ENCODE data around the gene PCGF1.

PCGF1 gene

DNA sequence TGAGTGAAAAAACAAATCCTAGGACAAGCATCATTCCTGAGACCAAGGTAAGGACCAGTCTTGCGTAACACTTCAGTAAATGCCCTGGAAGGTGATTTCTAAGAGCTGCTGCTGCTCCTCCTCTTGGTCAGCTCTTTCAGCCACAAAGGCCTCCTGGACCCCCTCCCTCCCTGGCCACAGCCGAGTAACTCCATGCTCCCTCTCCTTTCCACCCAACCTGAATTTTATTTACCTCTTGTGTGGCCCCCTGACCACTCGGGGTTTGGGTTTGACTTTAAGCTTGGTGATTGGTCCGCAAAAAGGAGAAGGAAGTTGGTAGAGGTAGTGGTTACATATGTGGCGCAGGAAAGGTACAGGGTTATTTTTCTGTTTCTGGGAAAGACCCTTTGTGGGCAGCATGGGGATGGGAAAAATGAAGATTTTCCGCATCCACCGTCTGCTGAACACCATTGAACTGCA is 31.4 kb upstream of the PCGF1 start:
- Histone ChIP-seq H3K4me3 (ENCODE audit: low read depth in 1 of 5, low read length in 5 of 5) (no peak overlapping the region), H3K27me3 (ENCODE audit: control insufficient read depth in 5 of 5, insufficient read depth in 4 of 5, low read length in 5 of 5) (no peaks in the 10 kb centered on the region), H3K36me3 (ENCODE audit: control insufficient read depth in 5 of 5, insufficient read depth in 5 of 5, low read length in 5 of 5) (peaks cover 0 to 7% (median 0%) of the 10 kb centered on the region in 5 donors), H3K9me3 (ENCODE audit: control insufficient read depth in 5 of 5, low read length in 5 of 5) (no peaks in the 10 kb centered on the region), H3K4me1 (ENCODE audit: control insufficient read depth in 5 of 5, insufficient read depth in 5 of 5, low read length in 5 of 5) (no peaks in the 10 kb centered on the region), H3K27ac (ENCODE audit: low read depth, low read length) (no peak overlapping the region), H3K9ac (ENCODE audit: low read length in 5 of 5) (no peak overlapping the region)

DNA sequence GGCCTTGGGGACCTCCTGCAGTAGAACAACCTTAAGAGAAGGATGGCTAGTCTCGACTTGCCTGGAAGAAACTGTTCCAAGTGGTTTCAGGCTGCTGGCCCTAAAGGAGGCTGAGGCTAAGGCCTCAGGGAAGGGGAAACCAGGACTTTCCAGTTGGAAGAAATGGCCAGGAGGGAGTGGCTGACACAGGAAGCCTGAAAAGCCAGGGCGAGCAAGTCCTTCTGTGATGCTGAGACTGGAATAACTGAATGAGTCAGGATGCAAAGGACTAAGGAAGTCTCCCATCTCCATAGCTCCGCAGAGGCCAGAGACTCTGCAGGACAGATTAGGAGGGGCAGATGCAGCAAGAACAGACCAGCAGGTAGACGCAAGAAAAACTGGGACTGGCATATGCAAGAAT is 29.6 kb upstream of the PCGF1 start:
- Histone ChIP-seq H3K4me3 (ENCODE audit: low read depth in 1 of 5, low read length in 5 of 5) (no peak overlapping the region), H3K9me3 (ENCODE audit: control insufficient read depth in 5 of 5, low read length in 5 of 5) (no peaks in the 10 kb centered on the region), H3K4me1 (ENCODE audit: control insufficient read depth in 5 of 5, insufficient read depth in 5 of 5, low read length in 5 of 5) (peaks cover 0 to 4% (median 0%) of the 10 kb centered on the region in 5 donors), H3K27me3 (ENCODE audit: control insufficient read depth in 5 of 5, insufficient read depth in 4 of 5, low read length in 5 of 5) (no peaks in the 10 kb centered on the region), H3K36me3 (ENCODE audit: control insufficient read depth in 5 of 5, insufficient read depth in 5 of 5, low read length in 5 of 5) (peaks cover 0 to 24% (median 16%) of the 10 kb centered on the region in 5 donors), H3K27ac (ENCODE audit: low read depth, low read length) (no peak overlapping the region), H3K9ac (ENCODE audit: low read length in 5 of 5) (no peak overlapping the region)

DNA sequence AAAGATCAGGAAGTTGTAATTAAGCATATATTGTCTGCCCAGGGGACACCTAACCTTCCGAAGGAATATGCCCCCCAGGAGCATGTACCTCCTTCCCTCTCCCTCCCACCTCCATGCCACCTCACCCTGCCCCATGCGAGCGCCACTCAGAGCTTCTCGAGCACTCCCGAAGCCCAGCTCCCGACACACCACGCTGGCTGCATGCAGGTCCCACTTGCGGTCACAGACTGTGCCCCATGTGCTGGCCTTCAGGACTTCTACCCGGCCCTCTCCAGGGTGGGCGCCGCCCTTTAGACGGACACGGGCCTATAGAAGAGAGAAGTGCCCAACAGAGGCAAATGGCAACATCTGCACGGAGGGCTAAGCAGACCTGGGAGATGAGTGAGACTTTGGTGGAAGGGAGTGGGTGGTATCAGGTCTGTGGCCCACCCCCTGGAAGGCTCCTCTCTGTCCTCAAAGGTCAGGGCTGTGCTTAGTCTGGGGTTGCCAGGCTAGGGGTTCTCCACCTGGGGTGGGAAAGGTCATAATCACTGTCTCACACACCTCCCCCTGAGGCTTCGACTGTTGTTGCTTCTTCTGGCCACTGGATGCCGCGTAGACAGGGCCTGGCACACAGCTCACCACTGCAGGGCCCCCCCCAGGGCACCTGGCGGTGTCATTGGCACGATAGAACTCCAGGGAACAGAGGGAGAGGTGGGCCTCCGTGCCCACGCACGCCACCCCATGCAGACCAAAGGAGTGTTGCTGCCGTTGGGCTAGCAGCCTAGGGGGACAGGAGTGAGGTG is 28.9 kb upstream of the PCGF1 start:
- H3K9ac ChIP-seq (ENCODE audit: low read length in 5 of 5): no peak overlapping the region
- no peaks in the 10 kb centered on the region for H3K27me3 ChIP-seq (ENCODE audit: control insufficient read depth in 5 of 5, insufficient read depth in 4 of 5, low read length in 5 of 5)
- peaks cover 0 to 10% (median 4%) of the 10 kb centered on the region in 5 donors for H3K4me1 ChIP-seq (ENCODE audit: control insufficient read depth in 5 of 5, insufficient read depth in 5 of 5, low read length in 5 of 5)
- no peaks in the 10 kb centered on the region for H3K9me3 ChIP-seq (ENCODE audit: control insufficient read depth in 5 of 5, low read length in 5 of 5)
- H3K27ac ChIP-seq (ENCODE audit: low read depth, low read length): no peak overlapping the region
- peaks cover 0 to 28% (median 16%) of the 10 kb centered on the region in 5 donors for H3K36me3 ChIP-seq (ENCODE audit: control insufficient read depth in 5 of 5, insufficient read depth in 5 of 5, low read length in 5 of 5)
- no peak overlapping the region for H3K4me3 ChIP-seq (ENCODE audit: low read depth in 1 of 5, low read length in 5 of 5)

DNA sequence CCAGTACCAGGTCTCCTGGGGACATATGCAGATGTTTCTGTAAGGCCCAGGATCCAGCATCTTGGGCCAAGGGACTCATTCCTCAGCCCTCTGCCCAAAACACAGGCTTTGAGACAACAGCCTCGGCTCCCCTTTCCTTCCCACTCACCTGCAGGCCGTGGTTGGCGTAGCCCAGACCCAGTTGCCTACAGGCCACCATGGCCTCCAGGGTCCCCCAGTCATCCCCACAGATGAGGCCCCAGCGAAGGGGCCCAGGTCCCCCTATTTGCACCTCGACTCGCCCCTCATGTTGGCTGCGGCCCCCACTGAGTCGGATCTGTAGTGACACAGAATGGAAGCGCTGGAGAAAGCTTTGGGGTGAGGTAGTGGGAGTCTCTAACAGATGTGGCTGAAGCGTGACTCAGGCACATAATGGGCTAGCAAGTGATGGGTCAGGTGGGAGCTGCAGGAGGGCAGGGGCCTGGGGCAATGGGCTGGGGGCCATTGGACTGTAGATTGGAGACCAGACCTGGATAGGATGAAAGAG is 28.0 kb upstream of the PCGF1 start:
- H3K4me1 ChIP-seq (ENCODE audit: control insufficient read depth in 5 of 5, insufficient read depth in 5 of 5, low read length in 5 of 5): peaks cover 0 to 19% (median 13%) of the 10 kb centered on the region in 5 donors
- no peak overlapping the region for H3K4me3 ChIP-seq (ENCODE audit: low read depth in 1 of 5, low read length in 5 of 5)
- H3K9me3 ChIP-seq (ENCODE audit: control insufficient read depth in 5 of 5, low read length in 5 of 5): no peaks in the 10 kb centered on the region
- no peaks in the 10 kb centered on the region for H3K27me3 ChIP-seq (ENCODE audit: control insufficient read depth in 5 of 5, insufficient read depth in 4 of 5, low read length in 5 of 5)
- H3K36me3 ChIP-seq (ENCODE audit: control insufficient read depth in 5 of 5, insufficient read depth in 5 of 5, low read length in 5 of 5): peaks cover 0 to 30% (median 16%) of the 10 kb centered on the region in 5 donors
- H3K27ac ChIP-seq (ENCODE audit: low read depth, low read length): no peak overlapping the region
- no peak overlapping the region for H3K9ac ChIP-seq (ENCODE audit: low read length in 5 of 5)

DNA sequence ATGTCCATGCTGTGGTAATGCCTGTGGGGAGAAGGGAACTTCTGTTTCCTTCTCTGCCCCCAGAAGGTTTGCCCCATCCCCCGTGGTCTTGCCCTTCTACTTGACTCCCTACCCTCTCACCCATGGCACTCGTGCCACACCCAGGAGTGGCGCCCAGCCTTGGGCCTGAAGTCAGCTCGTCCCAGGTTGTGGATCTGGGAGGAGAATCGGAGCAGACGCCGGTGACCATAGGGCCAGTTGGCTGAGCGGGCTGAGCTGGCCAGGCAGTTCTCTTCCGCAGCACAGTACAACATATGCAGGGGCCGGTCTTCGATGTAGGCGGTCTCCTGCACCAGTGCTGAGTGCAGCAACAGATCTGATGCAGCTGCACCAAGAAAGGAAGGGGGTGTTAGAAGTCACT is 26.9 kb upstream of the PCGF1 start:
- Histone ChIP-seq H3K9ac (ENCODE audit: low read length in 5 of 5) (no peak overlapping the region), H3K27me3 (ENCODE audit: control insufficient read depth in 5 of 5, insufficient read depth in 4 of 5, low read length in 5 of 5) (no peaks in the 10 kb centered on the region), H3K36me3 (ENCODE audit: control insufficient read depth in 5 of 5, insufficient read depth in 5 of 5, low read length in 5 of 5) (peaks cover 0 to 30% (median 16%) of the 10 kb centered on the region in 5 donors), H3K4me3 (ENCODE audit: low read depth in 1 of 5, low read length in 5 of 5) (no peak overlapping the region), H3K4me1 (ENCODE audit: control insufficient read depth in 5 of 5, insufficient read depth in 5 of 5, low read length in 5 of 5) (peaks cover 0 to 25% (median 15%) of the 10 kb centered on the region in 5 donors), H3K27ac (ENCODE audit: low read depth, low read length) (no peak overlapping the region), H3K9me3 (ENCODE audit: control insufficient read depth in 5 of 5, low read length in 5 of 5) (no peaks in the 10 kb centered on the region)

DNA sequence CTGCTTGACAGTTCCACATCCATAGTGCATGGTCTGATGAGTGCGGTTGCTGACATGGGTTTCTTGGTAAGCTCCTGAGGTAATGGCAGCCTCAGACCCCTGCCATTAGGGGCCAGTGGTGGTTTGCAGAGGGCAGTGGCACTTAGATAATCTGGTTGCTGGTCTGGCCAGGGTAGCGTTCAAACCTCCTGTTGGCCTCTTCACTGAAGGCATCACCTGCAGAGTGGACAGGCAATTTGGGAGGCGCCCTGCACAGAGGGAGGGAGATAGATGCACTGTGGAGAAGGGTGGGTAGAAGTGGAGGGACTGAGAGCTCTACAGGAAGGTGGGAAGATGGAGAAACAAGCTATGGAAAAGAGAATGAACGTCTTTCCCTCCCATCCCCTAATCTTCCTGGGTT is 26.0 kb upstream of the PCGF1 start:
- Histone ChIP-seq H3K36me3 (ENCODE audit: control insufficient read depth in 5 of 5, insufficient read depth in 5 of 5, low read length in 5 of 5) (peaks cover 0 to 30% (median 16%) of the 10 kb centered on the region in 5 donors), H3K9ac (ENCODE audit: low read length in 5 of 5) (no peak overlapping the region), H3K4me1 (ENCODE audit: control insufficient read depth in 5 of 5, insufficient read depth in 5 of 5, low read length in 5 of 5) (peaks cover 0 to 33% (median 22%) of the 10 kb centered on the region in 5 donors), H3K27me3 (ENCODE audit: control insufficient read depth in 5 of 5, insufficient read depth in 4 of 5, low read length in 5 of 5) (no peaks in the 10 kb centered on the region), H3K27ac (ENCODE audit: low read depth, low read length) (no peak overlapping the region), H3K4me3 (ENCODE audit: low read depth in 1 of 5, low read length in 5 of 5) (no peak overlapping the region), H3K9me3 (ENCODE audit: control insufficient read depth in 5 of 5, low read length in 5 of 5) (no peaks in the 10 kb centered on the region)

DNA sequence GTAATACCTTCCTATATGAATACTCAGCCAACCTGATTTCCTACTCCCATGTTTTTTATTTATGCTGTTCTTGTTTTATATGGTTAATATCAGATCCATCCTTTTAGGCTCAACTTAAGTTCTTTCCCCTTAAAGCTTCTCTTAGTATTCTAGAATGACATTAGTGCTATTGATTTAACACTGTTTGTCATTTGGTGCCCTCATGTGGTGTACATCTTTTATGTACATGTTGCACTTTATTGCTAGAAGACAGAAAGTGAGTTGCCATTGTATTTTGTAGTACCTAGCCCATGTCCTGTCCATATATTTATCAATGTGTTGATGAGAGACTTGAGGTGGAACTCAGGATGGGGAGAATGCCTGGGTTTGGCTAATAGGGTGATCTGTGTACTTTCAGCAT is 24.7 kb upstream of the PCGF1 start:
- no peak overlapping the region for H3K27ac ChIP-seq (ENCODE audit: low read depth, low read length)
- H3K4me1 ChIP-seq (ENCODE audit: control insufficient read depth in 5 of 5, insufficient read depth in 5 of 5, low read length in 5 of 5): peaks cover 2 to 39% (median 27%) of the 10 kb centered on the region in 5 donors
- H3K9me3 ChIP-seq (ENCODE audit: control insufficient read depth in 5 of 5, low read length in 5 of 5): no peaks in the 10 kb centered on the region
- H3K27me3 ChIP-seq (ENCODE audit: control insufficient read depth in 5 of 5, insufficient read depth in 4 of 5, low read length in 5 of 5): no peaks in the 10 kb centered on the region
- H3K36me3 ChIP-seq (ENCODE audit: control insufficient read depth in 5 of 5, insufficient read depth in 5 of 5, low read length in 5 of 5): peaks cover 0 to 42% (median 26%) of the 10 kb centered on the region in 5 donors
- no peak overlapping the region for H3K9ac ChIP-seq (ENCODE audit: low read length in 5 of 5)
- no peak overlapping the region for H3K4me3 ChIP-seq (ENCODE audit: low read depth in 1 of 5, low read length in 5 of 5)

DNA sequence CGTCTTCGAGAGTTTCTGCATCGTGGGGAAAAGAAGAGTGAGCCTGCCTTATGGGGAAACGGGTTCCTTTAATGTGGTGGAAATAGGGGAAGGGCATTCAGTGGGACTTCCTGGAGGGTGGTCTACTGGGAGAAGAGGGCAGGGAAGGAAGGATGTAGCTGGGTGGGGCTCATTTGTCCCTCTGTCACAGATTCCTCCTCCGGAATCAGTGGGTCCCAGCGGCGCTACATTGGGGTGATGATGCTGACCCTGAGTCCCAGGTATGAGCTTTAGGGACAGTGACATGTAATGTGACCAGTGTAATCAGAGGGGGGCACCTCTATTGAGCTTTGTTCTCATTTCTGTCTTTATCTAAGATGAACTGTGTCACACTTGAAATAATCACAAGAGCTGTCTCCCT is 24.2 kb upstream of the PCGF1 start:
- H3K9ac ChIP-seq (ENCODE audit: low read length in 5 of 5): peak overlapping the region in 1 of 5 donors; percentile 43

DNA sequence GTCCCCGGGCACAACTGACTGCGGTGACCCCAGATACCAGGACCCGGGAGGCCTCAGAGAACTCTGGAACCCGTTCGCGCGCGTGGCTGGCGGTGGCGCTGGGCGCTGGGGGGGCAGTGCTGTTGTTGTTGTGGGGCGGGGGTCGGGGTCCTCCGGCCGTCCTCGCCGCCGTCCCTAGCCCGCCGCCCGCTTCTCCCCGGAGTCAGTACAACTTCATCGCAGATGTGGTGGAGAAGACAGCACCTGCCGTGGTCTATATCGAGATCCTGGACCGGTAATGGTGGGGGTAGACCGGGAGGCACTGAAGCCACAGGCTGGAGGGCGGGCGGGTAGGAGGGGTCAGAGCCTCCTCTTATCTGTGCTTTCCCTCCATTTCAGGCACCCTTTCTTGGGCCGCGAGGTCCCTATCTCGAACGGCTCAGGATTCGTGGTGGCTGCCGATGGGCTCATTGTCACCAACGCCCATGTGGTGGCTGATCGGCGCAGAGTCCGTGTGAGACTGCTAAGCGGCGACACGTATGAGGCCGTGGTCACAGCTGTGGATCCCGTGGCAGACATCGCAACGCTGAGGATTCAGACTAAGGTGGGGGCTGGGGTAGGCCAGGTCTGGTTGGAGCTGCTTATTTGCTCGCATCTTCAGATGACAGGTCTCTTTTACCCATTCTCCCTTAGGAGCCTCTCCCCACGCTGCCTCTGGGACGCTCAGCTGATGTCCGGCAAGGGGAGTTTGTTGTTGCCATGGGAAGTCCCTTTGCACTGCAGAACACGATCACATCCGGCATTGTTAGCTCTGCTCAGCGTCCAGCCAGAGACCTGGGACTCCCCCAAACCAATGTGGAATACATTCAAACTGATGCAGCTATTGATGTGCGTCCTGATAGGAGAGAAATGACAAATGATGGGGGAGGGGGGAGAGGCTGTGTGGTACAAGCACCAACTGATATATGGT is 23.0 kb upstream of the PCGF1 start:
- Histone ChIP-seq H3K27ac (ENCODE audit: low read depth, low read length) (peak overlapping the region; percentile 76), H3K27me3 (ENCODE audit: control insufficient read depth in 5 of 5, insufficient read depth in 4 of 5, low read length in 5 of 5) (no peaks in the 10 kb centered on the region), H3K4me3 (ENCODE audit: low read depth in 1 of 5, low read length in 5 of 5) (peak overlapping the region; percentile 74 to 95 (median 84)), H3K4me1 (ENCODE audit: control insufficient read depth in 5 of 5, insufficient read depth in 5 of 5, low read length in 5 of 5) (peaks cover 2 to 39% (median 27%) of the 10 kb centered on the region in 5 donors), H3K36me3 (ENCODE audit: control insufficient read depth in 5 of 5, insufficient read depth in 5 of 5, low read length in 5 of 5) (peaks cover 0 to 58% (median 43%) of the 10 kb centered on the region in 5 donors), H3K9ac (ENCODE audit: low read length in 5 of 5) (peak overlapping the region in 4 of 5 donors; percentile 79 to 83 (median 81)), H3K9me3 (ENCODE audit: control insufficient read depth in 5 of 5, low read length in 5 of 5) (no peaks in the 10 kb centered on the region)

More for the DNA sequence above, 24.2 kb upstream of the PCGF1 start:
- H3K4me1 ChIP-seq (ENCODE audit: control insufficient read depth in 5 of 5, insufficient read depth in 5 of 5, low read length in 5 of 5): peaks cover 2 to 39% (median 27%) of the 10 kb centered on the region in 5 donors
- no peaks in the 10 kb centered on the region for H3K9me3 ChIP-seq (ENCODE audit: control insufficient read depth in 5 of 5, low read length in 5 of 5)
- H3K27ac ChIP-seq (ENCODE audit: low read depth, low read length): no peak overlapping the region
- H3K36me3 ChIP-seq (ENCODE audit: control insufficient read depth in 5 of 5, insufficient read depth in 5 of 5, low read length in 5 of 5): peaks cover 0 to 47% (median 31%) of the 10 kb centered on the region in 5 donors
- no peaks in the 10 kb centered on the region for H3K27me3 ChIP-seq (ENCODE audit: control insufficient read depth in 5 of 5, insufficient read depth in 4 of 5, low read length in 5 of 5)
- H3K4me3 ChIP-seq (ENCODE audit: low read depth in 1 of 5, low read length in 5 of 5): peak overlapping the region in 1 of 5 donors; percentile 84

Measured in subcutaneous abdominal adipose tissue (tissue), 5 donors.